HG03460 (cell line): Measurements from ENCODE around the gene CCNK.

Experiments
- ATAC-seq: cut with Tn5 transposase; IDR thresholded peaks from one replicate; pipeline ENCODE4 v1.9.1; 2021; ENCODE audit not compliant: unreplicated experiment

Gene CCNK

GRCh38 chr14:99549684-99550083 lies 68.5 kb downstream of the CCNK start:
- no peak for ATAC-seq

GRCh38 chr14:99550387-99550992 lies 69.3 kb downstream of the CCNK start:
- ATAC-seq: no peak

GRCh38 chr14:99551034-99551922 lies 70.1 kb downstream of the CCNK start:
- no peak for ATAC-seq

GRCh38 chr14:99552021-99552553 lies 70.9 kb downstream of the CCNK start:
- ATAC-seq: no peak

- no peak for ATAC-seq
Measured at GRCh38 chr14:99552572-99553216, 71.5 kb downstream of the CCNK start.

GRCh38 chr14:99554184-99554583 lies 73.0 kb downstream of the CCNK start:
- no peak for ATAC-seq

- ATAC-seq: no peak
Measured at GRCh38 chr14:99554757-99555531, 73.7 kb downstream of the CCNK start.

GRCh38 chr14:99556134-99556791 lies 75.1 kb downstream of the CCNK start:
- ATAC-seq: no peak

- ATAC-seq: no peak
Measured at GRCh38 chr14:99559286-99559990, 78.2 kb downstream of the CCNK start.

GRCh38 chr14:99560403-99560802 lies 79.2 kb downstream of the CCNK start:
- ATAC-seq: no peak

- ATAC-seq: no peak
Measured at GRCh38 chr14:99560922-99561683, 79.9 kb downstream of the CCNK start.

- ATAC-seq: no peak
Measured at GRCh38 chr14:99561864-99562263, 80.7 kb downstream of the CCNK start.
